Measurements from ENCODE around the gene EEPD1. TPM values are rescaled to one million over a fixed set of nuclear protein-coding genes. Genes with fewer than 3 reads are reported as not detected.
"Not testable (repeated sequence)": the region's sequence is repeated elsewhere in the genome, so short reads cannot be mapped to it uniquely, and the experiment has no call there.

The EEPD1 gene
- polyA plus RNA-seq, 3 donors: 9.1 to 23.6 (median 9.3) TPM

DNA sequence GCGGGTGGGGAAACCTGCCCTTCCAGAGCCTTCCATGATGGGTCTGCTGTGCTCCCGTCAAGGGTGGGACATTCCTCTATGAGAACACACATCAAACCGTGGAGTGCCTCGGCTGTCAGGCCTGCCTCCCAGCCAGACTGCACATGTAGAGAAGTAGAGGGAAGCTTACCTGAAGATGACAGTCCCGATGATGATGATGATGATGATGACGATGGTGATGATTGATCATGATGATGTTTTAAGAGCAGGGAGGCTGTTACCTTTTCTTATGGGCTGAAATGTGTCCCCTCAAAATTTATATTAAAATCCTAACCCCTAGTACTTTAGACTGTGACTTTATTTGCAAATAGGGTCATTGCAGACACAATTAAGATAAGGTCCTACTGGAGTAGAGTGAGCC is 160.6 kb downstream of the EEPD1 start:
- H3K27ac ChIP-seq (ENCODE audit: low read depth, low read length): no peak overlapping the region
- 86 to 91% (median 87%) methylated on average over 6 of the region's 6 CpGs for WGBS, 3 donors

DNA sequence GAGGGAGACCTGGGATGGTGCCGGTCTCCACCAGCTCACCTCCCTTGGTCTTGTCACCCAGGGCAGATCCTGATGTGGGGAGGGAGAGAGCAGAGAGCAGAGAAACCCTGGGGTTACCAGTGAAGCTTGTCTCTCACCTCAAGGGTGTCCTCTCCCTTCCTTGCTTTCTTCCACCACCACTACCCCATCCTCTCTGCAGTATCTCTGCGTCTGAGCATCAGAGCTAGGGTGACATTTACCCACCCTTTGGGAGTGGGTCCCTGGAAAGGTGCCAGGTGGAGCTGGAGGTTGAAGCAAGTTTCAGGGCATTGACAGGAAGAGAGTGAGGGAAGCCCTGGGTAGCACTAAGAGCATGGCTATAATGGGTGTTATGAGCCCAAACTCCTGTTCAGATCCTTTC is 161.4 kb downstream of the EEPD1 start:
- H3K27ac ChIP-seq (ENCODE audit: low read depth, low read length): no peak overlapping the region
- WGBS, 3 donors: 95 to 100% (median 96%) methylated on average over 2 of the region's 2 CpGs

DNA sequence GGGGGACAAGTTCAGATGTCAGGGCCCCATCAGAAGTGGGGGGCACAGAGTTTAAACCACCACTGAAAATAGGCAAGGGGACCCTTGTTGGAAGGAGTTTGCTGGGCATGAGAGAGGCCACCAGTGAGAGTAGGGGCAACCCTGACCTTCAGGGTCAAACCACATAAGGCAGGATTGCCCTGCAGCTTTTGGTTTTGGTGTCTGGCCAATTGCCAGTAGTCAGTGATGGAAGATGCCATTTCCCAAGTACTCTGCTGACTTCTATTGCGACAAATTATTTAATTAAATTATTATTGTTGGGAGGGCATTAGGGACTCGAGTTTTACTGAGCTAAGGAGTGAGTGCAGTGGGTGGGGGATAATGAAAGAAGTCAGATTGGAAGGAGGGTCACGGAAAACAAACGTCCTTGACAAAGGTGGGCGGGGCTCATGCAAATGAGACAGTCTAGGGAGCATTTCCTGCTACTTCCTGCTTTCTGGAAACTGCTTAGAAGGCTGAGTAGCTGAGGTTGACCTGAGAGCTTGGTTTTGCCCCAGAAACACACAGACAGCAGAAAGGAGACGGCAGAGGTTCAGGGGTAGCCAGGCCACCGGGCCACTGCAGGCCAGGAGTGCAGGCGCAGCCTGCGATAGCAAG is 162.4 kb downstream of the EEPD1 start:
- no peak overlapping the region for H3K27ac ChIP-seq (ENCODE audit: low read depth, low read length)
- 65 to 68% (median 67%) methylated on average over 9 of the region's 9 CpGs for WGBS, 3 donors

DNA sequence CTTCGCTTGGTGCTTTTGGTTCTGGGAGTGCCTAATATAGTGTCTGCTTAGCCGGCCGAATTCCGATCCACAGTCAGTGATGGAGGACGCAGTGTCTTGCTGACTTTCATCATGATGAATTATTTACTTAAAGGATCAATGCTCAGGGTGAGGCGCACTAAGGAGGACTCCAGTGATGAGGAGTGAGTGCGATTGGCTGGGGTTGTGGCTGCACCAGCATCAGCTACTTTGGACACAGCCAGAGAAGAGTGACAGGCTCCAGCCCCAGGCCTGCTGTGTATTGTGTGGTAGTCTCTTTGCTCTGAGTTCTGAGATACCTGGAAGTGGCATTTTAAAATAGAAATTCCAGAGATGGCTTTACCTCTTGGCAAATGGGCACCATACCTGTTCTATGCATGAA is 163.3 kb downstream of the EEPD1 start:
- no peak overlapping the region for H3K27ac ChIP-seq (ENCODE audit: low read depth, low read length)
- WGBS, 3 donors: 91 to 98% (median 96%) methylated on average over 7 of the region's 7 CpGs

DNA sequence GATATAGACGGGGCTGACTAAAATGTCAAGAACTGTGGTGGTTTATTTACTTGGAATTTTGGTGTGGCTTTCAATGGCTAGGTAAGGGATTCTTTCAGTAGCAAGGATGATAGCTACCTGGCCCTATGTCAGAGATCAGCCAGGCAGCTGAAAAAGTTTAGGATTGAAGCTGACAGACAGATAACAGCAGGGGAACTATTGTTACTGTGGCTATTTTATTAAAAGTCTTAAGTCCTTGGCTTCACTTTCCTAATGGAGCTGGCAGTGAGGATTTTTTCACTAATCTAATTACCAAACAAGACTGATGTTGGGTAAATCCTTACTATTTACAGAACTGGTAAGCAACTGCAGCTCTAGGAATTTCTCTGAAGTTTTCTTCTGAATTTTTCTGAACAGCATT is 164.2 kb downstream of the EEPD1 start:
- no peak overlapping the region for H3K27ac ChIP-seq (ENCODE audit: low read depth, low read length)
- WGBS, 3 donors: 81 to 97% (median 94%) methylated on average over 1 of the region's 1 CpG

DNA sequence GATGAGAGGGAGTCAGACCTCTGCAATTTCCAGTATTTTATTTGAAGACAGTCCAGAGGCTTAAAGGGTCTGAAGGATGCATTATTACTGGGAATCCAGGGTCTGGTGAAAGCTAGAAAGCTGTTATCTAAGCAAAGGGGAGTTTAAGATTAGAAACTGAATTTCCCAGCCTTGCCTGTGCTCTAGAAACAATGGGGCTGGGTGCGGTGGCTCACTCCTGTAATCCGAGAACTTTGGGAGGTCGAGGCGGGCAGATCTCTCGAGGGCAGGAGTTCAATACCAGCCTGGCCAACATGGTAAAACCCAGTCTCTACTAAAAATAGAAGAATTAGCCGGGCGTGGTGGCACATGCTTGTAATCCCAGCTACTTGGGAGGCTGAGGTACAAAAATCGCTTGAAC is 165.1 kb downstream of the EEPD1 start:
- 81 to 87% (median 85%) methylated on average over 8 of the region's 8 CpGs for WGBS, 3 donors
- no peak overlapping the region for H3K27ac ChIP-seq (ENCODE audit: low read depth, low read length)

DNA sequence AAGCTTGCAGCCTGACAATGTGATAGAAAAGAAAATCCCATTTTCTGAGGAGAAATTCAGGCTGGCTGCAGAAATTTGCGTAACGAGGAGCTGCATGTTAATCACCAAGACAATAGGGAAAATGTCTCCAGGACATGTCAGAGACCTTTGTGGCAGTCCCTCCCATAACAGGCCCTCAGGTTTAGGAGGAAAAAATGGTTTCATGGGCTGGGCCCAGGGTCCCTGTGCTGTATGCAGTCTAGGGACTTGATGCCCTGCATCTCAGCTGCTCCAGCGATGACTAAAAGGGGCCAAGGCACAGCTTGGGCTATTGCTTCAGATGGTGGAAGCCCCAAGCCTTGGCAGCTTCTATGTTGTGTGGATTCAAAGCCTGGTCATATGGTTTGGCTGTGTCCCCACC is 168.2 kb downstream of the EEPD1 start:
- WGBS, 3 donors: 95 to 98% (median 96%) methylated on average over 3 of the region's 3 CpGs
- H3K27ac ChIP-seq (ENCODE audit: low read depth, low read length): not testable (repeated sequence)

DNA sequence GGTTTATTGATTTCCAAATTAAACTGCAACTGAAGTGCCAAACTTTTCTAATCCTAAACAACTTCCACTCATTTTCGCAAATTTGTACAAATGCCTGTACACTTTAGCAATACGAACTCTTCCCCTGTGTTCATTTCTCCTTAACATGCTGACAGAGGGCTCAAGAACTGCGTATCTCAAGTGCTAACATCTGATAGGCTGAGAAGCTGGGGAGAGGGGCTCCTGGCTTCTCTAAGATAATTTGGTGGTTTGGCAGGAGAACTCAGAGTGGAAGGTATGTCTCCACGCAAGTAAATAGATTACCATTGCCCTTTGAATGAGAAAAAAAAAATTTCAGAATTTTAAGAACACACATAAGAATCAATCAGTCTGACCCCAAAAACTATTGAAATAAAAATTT is 183.3 kb downstream of the EEPD1 start:
- no peak overlapping the region for H3K27ac ChIP-seq (ENCODE audit: low read depth, low read length)
- 92 to 95% (median 94%) methylated on average over 4 of the region's 4 CpGs for WGBS, 3 donors

DNA sequence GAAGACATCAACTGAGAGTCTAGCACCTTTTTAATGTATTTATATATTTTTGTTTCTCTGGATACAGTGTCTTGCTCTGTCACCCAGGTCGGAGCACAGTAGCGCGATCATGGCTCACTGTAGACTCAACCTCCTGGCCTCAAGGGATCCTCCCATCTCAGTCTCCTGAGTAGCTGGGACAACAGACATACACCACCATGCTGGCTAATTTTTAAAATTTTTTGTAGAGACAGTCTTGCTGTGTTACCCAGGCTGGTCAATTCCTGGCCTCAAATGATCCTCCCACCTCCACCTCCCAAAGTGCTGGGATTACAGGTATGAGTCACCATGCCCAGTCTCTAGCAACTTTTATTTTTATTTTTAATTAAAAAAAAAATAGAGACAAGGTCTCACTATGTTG is 185.2 kb downstream of the EEPD1 start:
- no peak overlapping the region for H3K27ac ChIP-seq (ENCODE audit: low read depth, low read length)
- WGBS, 3 donors: 96 to 99% (median 97%) methylated on average over 3 of the region's 3 CpGs

DNA sequence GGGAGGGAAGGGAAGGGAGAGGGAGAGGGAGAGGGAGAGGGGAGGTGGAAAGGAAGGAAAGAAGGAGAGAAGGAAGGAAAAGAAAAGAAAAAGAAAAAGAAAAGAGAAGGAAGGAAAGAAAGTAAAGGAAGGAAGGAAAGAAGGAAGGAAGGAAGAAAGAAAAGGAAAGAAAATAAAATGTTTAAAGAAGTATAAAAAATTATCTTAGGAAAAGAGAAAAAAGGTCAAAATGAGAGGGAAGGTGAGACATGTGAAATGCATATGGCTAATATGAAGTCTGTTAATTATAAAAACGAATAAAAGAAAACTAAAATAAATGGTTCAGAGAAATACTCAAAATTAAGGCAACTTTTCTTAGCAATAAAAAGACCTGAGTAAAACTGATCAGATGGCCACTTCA is 190.5 kb downstream of the EEPD1 start:
- WGBS, 3 donors: 89 to 90% (median 89%) methylated on average over 1 of the region's 1 CpG
- H3K27ac ChIP-seq (ENCODE audit: low read depth, low read length): no peak overlapping the region

DNA sequence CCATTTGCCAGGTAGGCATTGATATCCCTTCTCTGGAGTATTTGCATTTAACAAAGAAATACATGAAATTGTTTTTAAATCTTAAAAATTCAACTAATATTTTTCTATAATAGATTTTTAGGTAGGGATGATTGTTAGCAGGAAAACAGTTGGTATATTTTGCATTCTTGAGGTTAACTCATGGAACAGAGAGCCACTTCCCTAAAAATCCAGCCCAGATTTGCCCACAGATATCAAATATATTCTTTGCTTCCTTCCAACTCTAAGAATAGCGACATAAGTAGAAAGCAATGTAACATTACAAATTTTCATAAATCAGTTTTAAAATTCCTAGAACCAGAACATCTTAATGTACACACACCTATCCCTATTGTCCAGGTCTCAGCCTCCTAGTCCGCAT is 191.6 kb downstream of the EEPD1 start:
- WGBS, 3 donors: 61 to 90% (median 68%) methylated on average over 2 of the region's 2 CpGs
- H3K27ac ChIP-seq (ENCODE audit: low read depth, low read length): no peak overlapping the region

DNA sequence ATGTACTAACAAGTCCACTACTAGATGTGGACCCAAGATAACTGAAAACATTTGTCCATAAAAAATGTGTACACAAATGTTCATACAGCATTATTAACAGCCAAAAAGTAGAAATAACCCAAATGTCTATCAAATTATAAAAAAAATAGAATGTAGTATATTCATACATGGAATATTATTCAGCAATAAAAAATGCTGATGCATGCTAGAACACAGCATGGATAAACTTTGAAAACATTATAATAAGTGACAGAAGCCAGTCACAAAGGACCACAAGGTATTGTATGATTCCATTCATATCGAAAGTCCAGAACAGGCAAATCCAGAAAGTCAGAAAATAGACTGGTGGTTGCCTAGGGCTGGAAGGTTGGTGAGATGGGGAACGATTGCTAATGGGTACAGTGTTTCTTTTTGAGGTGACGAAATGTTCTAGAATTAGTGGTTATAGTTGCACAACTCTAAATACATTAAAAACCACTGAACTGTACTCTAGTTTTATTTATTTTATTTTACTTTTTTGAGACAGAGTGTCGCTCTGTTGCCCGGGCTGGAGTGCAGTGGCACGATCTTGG is 193.3 kb downstream of the EEPD1 start:
- H3K27ac ChIP-seq (ENCODE audit: low read depth, low read length): no peak overlapping the region
- WGBS, 3 donors: 75 to 93% (median 79%) methylated on average over 6 of the region's 6 CpGs

DNA sequence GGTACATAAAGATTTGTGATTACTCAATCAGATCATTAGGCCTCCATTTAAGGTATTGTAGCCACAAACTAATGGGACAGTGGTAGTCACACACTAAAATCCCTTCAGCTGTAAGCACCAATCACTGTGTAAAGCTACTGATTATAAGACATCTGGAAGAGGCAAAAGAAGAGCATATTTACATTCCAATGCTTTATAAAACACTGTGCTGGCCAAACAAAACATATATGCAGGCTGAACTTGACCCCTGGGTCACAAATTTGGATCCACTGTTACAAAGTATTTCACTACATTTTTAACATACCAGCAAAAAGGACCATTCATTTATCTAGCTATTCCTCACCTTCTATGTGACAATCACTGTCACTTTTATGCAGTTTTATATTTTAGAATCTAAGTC is 195.2 kb downstream of the EEPD1 start:
- no peak overlapping the region for H3K27ac ChIP-seq (ENCODE audit: low read depth, low read length)

DNA sequence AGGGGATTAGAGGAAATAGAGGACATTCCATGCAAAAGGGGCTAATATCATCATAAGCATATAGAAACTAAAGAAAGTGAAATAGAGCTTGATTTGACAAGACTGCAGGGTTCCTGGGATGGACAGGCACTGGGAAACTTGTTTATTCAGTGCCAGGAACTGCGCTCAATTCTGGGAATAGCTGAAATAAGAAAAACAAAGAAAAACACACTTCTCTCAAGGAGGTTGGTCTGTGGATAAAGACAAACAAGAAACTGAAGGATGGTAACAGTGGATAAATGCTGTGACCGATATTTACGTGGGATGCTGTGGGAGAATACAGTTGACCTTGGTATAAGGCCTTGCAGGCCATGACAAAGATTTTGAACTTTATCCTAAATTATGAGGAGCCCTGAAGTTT is 195.7 kb downstream of the EEPD1 start:
- H3K27ac ChIP-seq (ENCODE audit: low read depth, low read length): no peak overlapping the region
- WGBS, 3 donors: 95 to 98% (median 97%) methylated on average over 3 of the region's 3 CpGs

DNA sequence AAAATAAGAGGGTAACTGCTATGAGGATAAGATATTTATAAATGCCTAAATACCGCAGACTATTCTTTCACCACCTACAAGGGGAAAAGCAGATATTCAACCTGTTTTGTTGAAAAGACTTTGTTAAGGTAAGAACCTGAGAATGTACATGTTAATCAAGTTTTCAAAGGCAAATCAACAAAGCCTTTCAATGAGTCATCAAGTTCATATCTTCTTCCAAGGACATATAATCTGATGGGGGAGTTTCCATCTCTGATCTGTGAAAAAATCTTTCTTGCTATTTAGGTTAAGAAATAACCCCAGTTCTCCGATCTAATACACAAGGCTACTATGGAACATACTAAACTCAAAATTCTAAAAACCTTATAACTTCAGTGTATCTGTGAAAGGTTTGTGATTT is 196.6 kb downstream of the EEPD1 start:
- no peak overlapping the region for H3K27ac ChIP-seq (ENCODE audit: low read depth, low read length)
- WGBS, 3 donors: 48 to 93% (median 93%) methylated on average over 2 of the region's 2 CpGs

Other genes starting within 250 kb of the EEPD1 start
- 1 to 10 TPM in 1 of 3 donors, under 1 TPM in 2; 0.10 to 1.2 (median 0.37) TPM for gene ANLN, start 236.6 kb downstream of the EEPD1 start, polyA plus RNA-seq